GM19035 (cell line): ENCODE results near the gene RELB.
"Not testable (repeated sequence)": the region's sequence is repeated elsewhere in the genome, so short reads cannot be mapped to it uniquely, and the experiment has no call there.

Experiments used
- ATAC-seq: cut with Tn5 transposase; IDR thresholded peaks from one replicate; pipeline ENCODE4 v1.9.1; 2021; ENCODE audit not compliant: unreplicated experiment

The RELB gene, protein sequence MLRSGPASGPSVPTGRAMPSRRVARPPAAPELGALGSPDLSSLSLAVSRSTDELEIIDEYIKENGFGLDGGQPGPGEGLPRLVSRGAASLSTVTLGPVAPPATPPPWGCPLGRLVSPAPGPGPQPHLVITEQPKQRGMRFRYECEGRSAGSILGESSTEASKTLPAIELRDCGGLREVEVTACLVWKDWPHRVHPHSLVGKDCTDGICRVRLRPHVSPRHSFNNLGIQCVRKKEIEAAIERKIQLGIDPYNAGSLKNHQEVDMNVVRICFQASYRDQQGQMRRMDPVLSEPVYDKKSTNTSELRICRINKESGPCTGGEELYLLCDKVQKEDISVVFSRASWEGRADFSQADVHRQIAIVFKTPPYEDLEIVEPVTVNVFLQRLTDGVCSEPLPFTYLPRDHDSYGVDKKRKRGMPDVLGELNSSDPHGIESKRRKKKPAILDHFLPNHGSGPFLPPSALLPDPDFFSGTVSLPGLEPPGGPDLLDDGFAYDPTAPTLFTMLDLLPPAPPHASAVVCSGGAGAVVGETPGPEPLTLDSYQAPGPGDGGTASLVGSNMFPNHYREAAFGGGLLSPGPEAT

DNA sequence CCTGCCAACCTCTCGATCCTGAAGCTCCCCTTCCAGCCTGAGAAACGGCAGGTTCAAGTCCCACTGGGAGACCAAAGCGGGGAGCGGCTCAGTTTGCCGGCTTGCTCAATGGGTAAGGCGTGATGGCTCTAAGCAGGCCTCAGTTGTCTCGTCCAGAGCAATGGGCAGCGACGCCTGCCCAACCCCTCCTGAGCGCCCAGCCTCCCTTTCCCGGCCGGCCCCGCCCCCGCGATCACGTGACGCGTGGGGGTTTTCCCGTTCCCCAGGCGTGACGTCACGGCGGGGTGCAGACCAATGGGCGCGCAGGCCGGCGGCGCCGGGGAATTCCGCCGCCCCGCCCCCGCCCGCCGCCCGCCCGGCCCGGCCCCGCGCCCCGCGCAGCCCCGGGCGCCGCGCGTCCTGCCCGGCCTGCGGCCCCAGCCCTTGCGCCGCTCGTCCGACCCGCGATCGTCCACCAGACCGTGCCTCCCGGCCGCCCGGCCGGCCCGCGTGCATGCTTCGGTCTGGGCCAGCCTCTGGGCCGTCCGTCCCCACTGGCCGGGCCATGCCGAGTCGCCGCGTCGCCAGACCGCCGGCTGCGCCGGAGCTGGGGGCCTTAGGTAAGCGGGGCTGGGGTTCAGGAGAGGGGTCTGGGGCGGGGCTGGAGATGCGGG lies at the start of gene RELB:
RELB (plus strand) TSS at position 378 of the 653 bp plus-strand sequence; CDS start at position 494, 116 bp downstream.
- peak; percentile 55 for ATAC-seq

DNA sequence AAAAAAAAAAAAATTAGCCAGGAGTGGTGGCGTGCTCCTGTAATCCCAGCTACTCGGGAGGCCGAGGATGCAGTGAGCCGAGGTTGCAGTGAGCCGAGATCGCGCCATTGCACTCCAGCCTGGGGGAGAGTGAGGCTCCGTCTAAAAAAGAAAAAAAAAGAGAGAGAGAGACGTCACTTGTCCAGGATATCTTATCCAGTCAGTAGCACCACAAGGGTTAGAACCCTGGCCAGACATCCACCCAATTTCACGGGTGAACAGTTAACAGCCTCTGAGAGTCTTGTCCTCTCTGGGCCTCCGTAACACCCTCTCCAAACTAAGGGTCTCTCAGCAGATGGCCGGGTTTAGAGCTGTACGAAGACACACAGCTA lies 47.0 kb upstream of the RELB start:
- ATAC-seq = no peak

DNA sequence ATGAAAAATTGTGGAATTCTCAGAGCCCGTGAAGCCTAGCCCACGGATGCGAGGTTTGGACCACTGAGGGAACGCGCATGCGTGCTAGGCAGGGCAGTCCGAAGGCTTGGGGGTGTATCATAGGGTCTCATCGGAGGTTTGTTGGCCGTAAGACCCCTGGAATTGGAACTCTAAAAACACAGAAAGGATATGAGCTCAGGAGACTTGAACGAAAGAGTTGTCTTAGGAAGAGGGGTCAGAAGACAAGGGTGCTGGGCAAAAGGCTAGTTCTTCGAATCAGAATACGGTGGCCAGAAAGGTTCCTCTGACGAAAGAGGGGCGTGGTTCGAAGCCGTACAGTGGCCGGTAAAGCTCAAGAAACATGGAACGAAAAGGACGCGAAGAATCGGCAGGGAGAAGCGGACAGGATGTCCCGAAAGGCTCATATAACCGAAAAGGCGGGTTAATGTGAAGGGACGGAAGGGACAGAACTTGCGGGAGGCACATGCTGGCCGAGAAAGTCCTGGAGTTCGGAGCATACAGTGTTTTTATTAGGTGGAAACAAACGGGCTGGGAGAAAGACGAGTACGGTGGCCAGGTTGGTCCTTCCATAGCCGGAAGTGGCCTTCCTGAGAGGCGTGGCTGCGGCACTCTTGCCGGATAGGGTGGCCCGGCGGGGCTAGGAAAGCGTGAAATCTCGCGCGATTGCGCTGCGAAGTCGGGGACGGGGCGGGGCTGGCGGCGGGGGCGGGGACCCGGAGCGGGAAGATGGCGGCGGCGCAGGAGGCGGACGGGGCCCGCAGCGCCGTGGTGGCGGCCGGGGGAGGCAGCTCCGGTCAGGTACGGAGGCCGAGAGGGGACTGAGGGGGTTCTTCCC lies 46.4 kb upstream of the RELB start, which contains the start of gene CLPTM1:
CLPTM1 (plus strand) TSS at position 732 of the 856 bp plus-strand sequence; CDS start at position 748, 16 bp downstream.
- ATAC-seq = peak; percentile 83

DNA sequence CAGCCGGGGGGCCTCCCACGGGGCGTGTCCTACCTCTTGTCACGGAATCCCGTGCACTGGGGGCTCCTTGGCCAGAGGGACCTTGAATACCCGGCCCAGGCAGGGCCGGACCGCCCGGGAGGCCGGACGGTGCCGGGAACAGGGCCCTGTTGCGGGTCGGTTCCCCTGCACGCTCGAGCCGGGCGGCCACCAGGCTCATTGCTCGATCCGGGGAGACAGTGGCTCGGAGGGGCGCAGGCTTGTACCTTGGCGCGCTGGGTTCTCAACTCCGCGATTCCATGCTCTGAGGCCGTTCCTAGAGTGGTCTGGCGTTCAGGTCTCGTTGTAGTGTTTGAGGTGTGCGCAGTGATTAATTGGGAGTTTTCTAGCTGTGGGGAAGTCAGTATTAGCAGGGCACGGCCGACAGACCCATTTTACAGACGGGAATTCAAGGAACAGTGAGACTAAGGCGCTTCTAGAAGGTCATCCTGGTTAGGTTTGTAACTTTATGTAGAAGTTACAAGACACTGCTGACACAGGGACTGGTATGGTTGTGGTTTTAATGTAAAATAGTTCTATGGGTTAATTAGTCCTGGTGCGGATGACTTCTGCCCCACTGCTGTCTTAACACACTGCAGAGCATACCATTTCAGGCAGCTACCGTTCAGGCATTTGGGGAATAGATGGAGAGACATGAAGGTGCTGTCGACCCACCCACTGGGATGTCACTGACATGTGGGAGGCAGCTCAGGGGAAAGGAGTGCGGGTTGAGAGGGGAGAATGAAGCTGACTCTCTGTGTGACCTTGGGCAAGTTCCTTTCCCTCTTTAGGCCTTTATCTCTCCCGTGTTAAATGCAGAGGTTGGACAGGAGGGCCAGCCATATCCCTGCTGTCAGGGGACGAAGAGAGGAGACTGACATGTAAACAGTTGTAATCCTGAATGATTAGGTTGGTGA lies 45.5 kb upstream of the RELB start:
- ATAC-seq = no peak

DNA sequence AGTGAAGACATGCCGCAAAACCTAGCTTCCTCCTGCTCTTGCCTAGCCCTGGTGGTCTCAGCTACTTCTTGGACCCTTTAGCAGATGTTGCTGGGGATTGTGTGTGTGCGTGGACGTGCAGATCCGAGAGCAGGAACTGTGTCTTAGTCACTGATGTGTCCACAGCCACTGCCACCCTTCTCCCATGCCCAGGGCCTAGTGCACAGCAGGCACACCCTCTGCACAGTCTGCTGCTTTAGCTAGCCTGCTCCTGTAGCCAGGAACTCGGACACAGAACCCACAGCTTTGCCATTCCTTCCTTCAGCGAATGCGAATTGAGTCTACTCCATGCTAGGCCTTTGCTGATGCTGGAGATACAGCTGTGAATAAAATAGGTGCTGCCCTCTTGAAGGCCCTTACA lies 43.7 kb upstream of the RELB start:
- no peak for ATAC-seq

DNA sequence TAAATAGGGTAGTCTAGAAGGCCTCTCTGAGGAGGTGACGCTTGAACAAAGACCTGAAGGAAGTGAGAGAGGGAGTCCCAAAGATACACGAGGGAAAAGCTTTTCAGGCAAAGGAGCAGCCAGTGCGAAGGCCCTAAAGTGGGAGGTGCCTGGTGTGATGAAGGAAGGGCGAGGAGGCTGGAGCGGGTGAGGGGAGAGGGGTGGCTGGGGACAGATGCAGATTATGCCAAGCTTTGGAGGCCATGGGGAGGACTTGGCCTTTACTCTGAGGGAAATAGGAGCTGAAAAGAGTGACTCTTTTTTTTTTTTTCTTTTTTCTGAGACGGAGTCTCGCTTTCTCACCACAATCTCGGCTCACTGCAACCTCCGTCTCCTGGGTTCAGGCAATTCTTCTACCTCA lies 43.2 kb upstream of the RELB start:
- no peak for ATAC-seq

DNA sequence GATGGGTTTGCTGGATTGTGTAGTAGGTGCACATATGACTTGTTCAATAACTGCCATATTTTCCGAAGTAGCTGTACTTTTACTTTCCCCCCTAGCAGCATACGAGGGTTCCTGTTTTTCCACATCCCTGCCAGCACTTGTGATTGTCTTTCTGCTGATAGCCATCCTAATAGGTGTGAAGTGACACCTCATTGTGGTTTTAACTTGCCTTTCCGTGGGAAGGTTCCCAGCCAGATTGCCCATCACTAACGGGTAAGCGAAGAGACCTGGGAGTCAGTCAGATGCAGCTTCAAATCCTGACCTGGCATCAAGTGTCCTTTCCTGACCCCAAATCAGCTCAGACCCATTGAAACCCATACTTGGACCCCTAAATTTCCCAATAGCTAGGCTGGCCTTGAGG lies 41.6 kb upstream of the RELB start:
- ATAC-seq = no peak

DNA sequence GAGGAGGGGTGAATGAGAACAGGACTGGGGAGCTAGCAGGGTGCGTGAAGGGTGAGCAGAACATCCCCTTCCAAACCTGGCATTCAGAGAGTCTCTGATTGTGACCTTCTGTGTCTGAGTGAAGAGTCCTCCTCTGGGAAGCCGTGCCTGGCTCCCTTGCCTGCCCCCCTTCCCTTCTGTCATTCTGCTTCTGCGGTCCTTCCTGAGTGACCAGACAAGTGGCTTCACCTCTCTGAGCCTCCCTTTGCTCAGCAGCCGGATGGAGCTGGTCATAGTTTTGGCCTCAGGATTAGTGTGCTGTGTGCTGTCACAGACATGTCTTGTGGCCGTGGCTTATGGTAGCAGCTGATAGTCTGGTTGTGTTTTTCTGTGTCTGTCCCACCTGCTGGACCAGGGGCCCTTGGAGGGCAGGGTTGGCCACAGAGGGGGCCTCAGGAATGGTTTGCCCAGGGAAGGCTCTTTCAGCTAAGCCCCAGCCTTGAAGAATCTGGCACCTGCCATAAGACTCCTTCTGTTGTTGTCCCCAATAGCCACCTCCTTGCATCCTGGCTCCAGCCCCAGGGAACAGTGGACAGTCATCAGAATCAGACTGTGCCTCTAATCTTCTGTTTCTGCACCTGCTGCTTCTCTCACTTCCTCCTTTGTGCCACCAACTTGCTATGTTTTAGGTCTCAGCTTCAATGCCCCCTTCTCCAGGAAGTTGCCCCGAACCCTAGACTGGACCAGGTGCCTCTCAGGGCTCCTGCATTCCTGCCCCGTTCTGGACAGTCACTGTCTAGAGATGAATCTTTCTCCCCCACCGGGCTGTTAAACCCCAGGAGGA lies 40.1 kb upstream of the RELB start:
- no peak for ATAC-seq

DNA sequence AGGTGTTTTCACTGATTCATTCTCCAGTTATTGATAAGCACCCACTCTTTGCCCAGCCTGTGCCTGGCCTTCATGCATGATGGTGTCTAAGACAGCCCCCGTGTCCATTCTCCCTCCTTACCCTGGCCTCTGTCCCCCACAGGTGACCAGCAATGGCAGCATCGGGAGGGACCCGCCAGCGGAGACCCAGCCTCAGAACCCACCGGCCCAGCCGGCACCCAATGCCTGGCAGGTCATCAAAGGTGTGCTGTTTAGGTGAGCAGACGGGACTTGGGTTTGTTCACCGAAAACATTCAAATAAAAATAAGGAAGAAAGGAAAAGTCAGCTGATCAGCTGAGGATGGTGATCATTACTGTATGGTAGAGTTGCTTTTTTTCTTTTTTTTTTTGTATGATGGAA lies 39.4 kb upstream of the RELB start:
- ATAC-seq = no peak

DNA sequence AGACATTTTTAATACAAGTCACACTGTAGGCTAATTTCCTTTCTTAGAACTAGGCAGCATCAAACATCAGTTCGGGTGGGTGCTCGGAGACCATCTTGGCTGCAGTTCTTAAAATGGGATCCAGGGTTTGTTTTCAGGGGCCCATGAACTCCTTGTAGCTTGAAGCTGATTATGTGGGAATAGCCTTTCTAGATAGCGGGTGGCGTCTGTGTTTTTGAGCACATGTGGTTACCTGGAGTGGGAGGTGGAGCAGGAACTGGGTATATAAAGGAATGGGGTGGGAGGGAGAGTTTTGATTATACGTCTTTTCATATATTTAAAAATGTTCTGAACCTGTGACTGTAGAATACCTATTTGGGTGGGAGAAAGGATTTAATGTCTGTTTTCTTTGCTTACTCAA lies 33.1 kb upstream of the RELB start:
- ATAC-seq = no peak

DNA sequence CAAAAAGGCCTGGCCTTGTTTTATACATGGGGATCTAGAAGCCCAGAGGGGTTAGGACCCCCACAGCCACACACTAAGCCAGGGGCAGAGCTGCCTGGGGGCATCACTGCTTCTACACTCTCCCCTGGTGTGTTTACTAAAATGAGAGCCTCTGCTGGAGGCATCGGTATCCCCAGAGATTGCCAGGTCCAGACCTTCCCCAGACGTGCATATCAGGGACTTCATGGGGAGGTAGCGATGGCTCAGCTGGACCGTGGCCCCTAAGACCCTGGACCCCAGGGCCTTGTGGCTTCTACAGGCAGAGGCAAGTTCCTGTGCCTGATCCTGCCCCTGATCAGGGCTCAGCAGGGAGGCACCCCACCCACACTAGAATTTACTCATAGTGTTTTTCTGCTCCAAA lies 32.6 kb upstream of the RELB start:
- ATAC-seq = no peak

DNA sequence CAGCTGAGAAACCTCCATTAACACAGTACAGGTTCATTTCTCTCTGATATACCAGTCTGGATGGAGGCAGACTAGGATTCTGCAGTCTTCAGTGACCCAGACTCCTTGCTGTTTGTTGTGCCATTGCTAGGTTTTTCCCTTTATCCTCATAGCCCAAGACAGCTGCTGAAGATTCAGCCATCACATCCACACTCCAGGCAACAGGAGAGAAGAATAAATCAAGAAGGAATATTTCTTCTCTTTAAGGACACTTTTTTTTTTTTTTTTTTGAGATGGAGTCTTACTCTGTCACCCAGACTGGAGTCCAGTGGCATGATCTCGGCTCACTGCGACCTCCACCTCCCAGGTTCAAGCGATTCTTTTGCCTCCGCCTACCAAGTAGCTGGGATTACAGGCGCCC lies 31.8 kb upstream of the RELB start:
- no peak for ATAC-seq

DNA sequence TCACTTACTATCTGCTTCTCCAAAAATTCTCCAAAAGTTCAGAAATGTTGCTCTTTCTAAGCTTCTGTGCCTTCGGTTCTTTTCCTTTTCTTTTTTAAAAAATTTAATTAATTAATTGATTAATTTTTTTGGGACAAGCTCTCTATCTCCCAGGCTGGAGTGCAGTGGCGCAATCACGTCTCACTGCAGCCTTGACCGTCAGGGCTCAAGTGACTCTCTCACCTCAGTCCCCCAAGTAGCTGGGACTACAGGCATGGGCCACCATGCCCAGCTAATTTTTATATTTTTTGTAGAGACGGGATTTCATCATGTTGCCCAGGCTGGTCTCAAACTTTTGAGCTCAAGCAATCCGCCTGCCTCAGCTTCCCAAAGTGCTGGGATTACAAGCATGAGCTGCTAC lies 29.8 kb upstream of the RELB start:
- not testable (repeated sequence) for ATAC-seq

DNA sequence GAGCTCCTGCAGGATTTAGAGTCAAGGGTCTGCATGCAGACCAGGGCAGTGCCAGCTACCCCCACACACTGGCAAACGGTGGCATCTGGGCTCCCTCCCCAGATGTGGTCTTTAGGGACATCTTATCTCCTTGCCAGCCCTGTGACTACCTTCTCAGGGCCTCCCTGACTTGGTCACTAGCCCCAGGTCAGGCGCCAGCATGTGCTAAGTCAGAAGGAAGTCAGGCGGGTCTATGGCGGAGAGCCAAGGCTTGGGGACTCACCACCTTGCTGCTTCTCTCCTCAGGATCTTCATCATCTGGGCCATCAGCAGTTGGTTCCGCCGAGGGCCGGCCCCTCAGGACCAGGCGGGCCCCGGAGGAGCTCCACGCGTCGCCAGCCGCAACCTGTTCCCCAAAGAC lies 28.5 kb upstream of the RELB start:
- ATAC-seq = no peak

DNA sequence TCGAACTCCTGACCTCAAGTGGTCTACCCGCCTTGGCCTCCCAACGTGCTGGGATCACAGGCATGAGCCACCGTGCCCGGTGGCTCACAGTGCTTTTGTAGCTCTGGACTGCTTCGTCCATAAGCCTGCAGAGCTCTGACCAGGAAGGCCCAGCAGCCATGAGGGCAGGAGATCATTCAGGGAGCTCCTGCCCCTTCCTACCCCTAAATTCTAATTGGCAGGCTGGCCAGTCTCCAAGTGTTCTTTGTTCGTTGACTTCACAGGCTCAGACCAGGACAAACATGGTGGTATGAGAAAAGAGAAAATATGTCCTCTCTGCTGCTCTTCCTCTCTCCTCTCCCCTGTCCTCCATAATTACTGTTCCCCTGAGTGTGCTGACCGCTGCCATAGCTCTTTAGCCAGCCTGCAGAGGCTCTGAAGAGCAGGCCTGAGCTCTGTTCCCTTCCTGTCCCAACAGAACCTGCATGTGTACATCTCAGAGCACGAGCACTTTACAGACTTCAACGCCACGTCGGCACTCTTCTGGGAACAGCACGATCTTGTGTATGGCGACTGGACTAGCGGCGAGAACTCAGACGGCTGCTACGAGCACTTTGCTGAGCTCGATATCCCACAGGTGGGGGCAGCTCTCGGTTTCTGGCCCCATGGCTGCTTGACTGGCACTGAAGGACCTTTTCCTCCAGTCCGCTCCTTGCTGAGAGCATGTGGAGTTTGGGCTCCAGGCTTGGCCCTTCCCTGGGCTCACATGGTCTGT lies 27.1 kb upstream of the RELB start:
- ATAC-seq = no peak

DNA sequence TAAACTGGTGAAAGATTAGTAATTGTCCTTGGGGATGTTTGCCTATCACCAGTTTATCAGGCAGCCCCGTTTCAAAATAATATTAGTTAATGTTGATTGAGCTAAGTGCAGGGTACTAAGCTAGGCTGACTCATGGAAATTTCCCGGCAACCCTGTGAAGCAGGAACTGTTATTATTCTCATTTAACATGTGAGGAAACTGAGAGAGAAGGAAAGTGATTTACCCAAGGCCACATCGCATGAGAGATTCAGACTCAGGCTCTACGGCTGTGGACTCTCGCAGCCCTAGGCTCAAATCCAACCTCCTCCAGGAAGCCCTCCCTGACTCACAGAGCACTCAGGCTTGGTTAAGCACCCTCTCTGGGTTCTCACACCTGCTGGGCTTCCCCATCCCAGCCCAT lies 26.4 kb upstream of the RELB start:
- ATAC-seq = no peak

DNA sequence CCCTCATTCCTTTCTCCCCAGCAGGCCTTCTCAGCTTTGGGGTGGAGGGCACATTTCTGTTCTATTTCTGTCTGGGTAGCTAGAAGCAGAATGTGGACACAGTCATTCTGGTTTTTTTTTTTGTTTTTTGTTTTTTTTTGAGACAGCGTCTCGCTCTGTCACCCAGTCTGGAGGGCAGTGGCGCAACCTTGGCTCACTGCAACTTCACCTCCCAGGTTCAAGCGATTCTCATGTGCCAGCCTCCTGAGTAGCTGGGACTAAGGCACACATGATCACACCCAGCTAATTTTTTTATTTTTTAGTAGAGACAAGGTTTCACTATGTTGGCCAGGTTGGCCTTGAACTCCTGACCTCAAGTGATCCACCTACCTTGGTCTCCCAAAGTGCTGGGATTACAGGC lies 25.8 kb upstream of the RELB start:
- ATAC-seq = no peak

DNA sequence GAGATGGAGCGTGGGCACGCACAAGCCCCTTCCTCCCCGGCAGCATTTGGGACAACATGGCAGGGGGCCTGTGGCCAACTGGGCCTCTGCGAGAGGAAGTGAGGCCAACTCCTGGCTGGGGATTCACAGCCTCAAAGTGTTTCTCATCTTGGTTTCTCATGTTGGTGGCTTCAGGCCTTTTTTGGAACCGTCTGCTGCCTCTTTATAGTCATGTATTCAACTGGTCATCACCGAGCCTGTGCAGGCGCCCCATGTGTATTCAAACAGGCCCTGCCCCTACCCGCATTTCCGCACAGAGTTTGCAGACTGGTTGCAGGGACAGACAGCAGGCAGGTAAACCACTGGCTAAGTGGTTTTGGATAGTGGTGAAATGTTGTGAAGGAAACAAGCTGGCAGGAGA lies 17.3 kb upstream of the RELB start:
- ATAC-seq = no peak

DNA sequence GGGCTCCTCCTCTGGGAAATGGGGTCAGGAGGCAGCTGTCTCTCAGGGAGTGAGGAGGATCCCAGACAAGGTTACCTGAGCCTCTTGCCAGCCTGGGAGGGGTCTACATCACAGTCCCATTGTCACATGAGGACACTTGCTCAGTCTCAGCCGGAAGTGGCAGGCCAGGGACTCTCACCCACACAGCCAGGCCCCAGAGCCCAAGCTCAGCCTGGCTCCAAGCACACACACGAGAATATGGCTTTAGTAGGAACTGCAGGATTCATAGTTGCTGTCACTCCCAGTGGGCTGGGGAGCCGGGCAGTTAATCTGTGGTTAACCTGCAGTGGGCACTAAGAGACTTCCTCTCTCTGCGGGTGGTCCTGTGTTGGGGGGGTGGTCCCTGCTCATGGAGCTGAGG lies 15.8 kb upstream of the RELB start:
- no peak for ATAC-seq
